OCI-LY1 (cell line): Measurements from ENCODE around the gene TMEM38B.
"Not testable (repeated sequence)": the region's sequence is repeated elsewhere in the genome, so short reads cannot be mapped to it uniquely, and the experiment has no call there.

ENCODE experiments used
- EZH2 ChIP-seq: fragments of 200-600 bp; sonication (generic), shearing (Covaris generic); IDR thresholded peaks from 2 replicates; pipeline ENCODE4 v1.8.0; 2017; ENCODE audit warnings: borderline replicate concordance, mixed run types, mild to moderate bottlenecking, antibody characterized with exemption, low read length, moderate library complexity, mixed read lengths
- TF ChIP-seq, protein P1 (sequence below): fragments of 200-600 bp; sonication (generic), shearing (Covaris generic); IDR thresholded peaks from 2 replicates; pipeline ENCODE4 v1.5.1; 2017; ENCODE audit warnings: mild to moderate bottlenecking, antibody characterized with exemption, low read length, moderate library complexity, mixed read lengths

GRCh38 chr9:105783495-105783872, 89.1 kb downstream of the TMEM38B start:
- TF ChIP-seq, protein P1, sequence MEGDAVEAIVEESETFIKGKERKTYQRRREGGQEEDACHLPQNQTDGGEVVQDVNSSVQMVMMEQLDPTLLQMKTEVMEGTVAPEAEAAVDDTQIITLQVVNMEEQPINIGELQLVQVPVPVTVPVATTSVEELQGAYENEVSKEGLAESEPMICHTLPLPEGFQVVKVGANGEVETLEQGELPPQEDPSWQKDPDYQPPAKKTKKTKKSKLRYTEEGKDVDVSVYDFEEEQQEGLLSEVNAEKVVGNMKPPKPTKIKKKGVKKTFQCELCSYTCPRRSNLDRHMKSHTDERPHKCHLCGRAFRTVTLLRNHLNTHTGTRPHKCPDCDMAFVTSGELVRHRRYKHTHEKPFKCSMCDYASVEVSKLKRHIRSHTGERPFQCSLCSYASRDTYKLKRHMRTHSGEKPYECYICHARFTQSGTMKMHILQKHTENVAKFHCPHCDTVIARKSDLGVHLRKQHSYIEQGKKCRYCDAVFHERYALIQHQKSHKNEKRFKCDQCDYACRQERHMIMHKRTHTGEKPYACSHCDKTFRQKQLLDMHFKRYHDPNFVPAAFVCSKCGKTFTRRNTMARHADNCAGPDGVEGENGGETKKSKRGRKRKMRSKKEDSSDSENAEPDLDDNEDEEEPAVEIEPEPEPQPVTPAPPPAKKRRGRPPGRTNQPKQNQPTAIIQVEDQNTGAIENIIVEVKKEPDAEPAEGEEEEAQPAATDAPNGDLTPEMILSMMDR, result not testable (repeated sequence)
- not testable (repeated sequence) for TF ChIP-seq EZH2
